OCI-LY1 (cell line): ENCODE measurements around the gene EMC8.

Source experiments
- CTCF ChIP-seq: fragments of 200-600 bp; sonication (generic), shearing (Covaris generic); IDR thresholded peaks from 2 replicates; pipeline ENCODE4 v1.5.1; 2017; ENCODE audit warnings: mild to moderate bottlenecking, antibody characterized with exemption, low read length, moderate library complexity, mixed read lengths
- EZH2 ChIP-seq: fragments of 200-600 bp; sonication (generic), shearing (Covaris generic); IDR thresholded peaks from 2 replicates; pipeline ENCODE4 v1.8.0; 2017; ENCODE audit warnings: borderline replicate concordance, mixed run types, mild to moderate bottlenecking, antibody characterized with exemption, low read length, moderate library complexity, mixed read lengths

GRCh38 chr16:85830821-85831220 is 31.5 kb upstream of the EMC8 start:
- no peak for TF ChIP-seq CTCF
- TF ChIP-seq EZH2 = no peak
